K562 (cell line): ENCODE data around the gene SCRN2. TPM values are rescaled to one million over a fixed set of nuclear protein-coding genes. Genes with fewer than 3 reads are reported as not detected.

Source experiments
- ATAC-seq: fragments of 200-7000 bp; cut with Tn5 transposase; 3 replicates; pipeline ENCODE4 v1.9.1; 2020; ENCODE audit warnings: moderate library complexity
- BruUV-seq: library from RNA; stranded (reverse); fragments of 400-500 nt; replicated peaks from 2 replicates; lab custom pipeline; 2021; lab: Mats Ljungman, UMichigan
- CTCF ChIA-PET: fragments of 300-600 bp; formaldehyde crosslinking; extraction: SDS; loops from one replicate; lab custom pipeline; 2021; ENCODE audit warnings: low intra/inter-chr PET ratio; lab: Yijun Ruan, JAX
- POLR2A ChIA-PET: fragments of 300-600, 350-650 bp; sonication (Branson Sonifier 250); formaldehyde crosslinking; extraction: SDS; loops from one replicate; lab custom pipeline; 2021; ENCODE audit warnings: antibody characterized with exemption, inconsistent platforms; lab: Yijun Ruan, JAX
- DNase-seq, 4 experiments: peaks; one replicate each; pipeline versions ENCODE4 v3.0.0 to v3.0.0-alpha.2; 2011 to 2018; ENCODE audit warnings: low spot score in 3 of 4, mixed read lengths in 3 of 4; ENCODE audit errors: extremely low read depth in 1 of 4
- FAIRE-seq: peaks from 2 replicates; lab custom pipeline; 2011; peaks lifted over from hg19 to GRCh38; lab: Jason Lieb, UNC
- H2AFZ ChIP-seq: 2 replicates; pipeline ENCODE4 v1.6.0; 2011; ENCODE audit warnings: low read depth, low read length, control low read depth, inconsistent platforms
- H3K27ac ChIP-seq: fragments of 200-600 bp; 3 replicates; pipeline ENCODE4 v1.8.0; 2011; ENCODE audit warnings: low read depth, mild to moderate bottlenecking, control low read depth, inconsistent platforms, low read length, moderate library complexity, mixed read lengths; ENCODE audit errors: extremely low read depth
- H3K27me3 ChIP-seq, 2 experiments: fragments of 300-600 bp in 1 of 2; 2 replicates in 1 of 2; 3 replicates in 1 of 2; pipeline versions ENCODE4 v1.6.0 to v1.8.0; 2011; ENCODE audit warnings: inconsistent platforms in 2 of 2, low read length in 2 of 2, mild to moderate bottlenecking in 1 of 2, mixed read lengths in 1 of 2, moderate library complexity in 1 of 2; ENCODE audit not compliant: control insufficient read depth in 2 of 2, insufficient read depth in 2 of 2
- H3K36me3 ChIP-seq: fragments of 300-600 bp; 3 replicates; pipeline ENCODE4 v1.8.0; 2011; ENCODE audit warnings: mild to moderate bottlenecking, low read length, inconsistent platforms; ENCODE audit not compliant: control insufficient read depth, insufficient read depth
- H3K4me1 ChIP-seq, 2 experiments: fragments of 200-600 bp in 1 of 2; replicated peaks in 1 of 2; 2 replicates in 1 of 2; 3 replicates in 1 of 2; pipeline versions ENCODE4 v1.5.1 to v1.8.0; 2011; ENCODE audit warnings: inconsistent platforms in 2 of 2, low read length in 2 of 2, mild to moderate bottlenecking in 1 of 2, mixed read lengths in 1 of 2, moderate library complexity in 1 of 2; ENCODE audit not compliant: control insufficient read depth in 2 of 2, insufficient read depth in 2 of 2
- H3K4me2 ChIP-seq: 2 replicates; pipeline ENCODE4 v1.6.1; 2011; ENCODE audit warnings: low read length, control low read depth, inconsistent platforms, mixed read lengths; ENCODE audit not compliant: insufficient read depth
- H3K4me3 ChIP-seq: fragments of 200-600 bp; sonication (generic), shearing (Covaris generic); 2 replicates; pipeline ENCODE4 v1.5.1; 2016; ENCODE audit warnings: control low read depth, inconsistent platforms
- H3K79me2 ChIP-seq: fragments of 200-600 bp; 3 replicates; pipeline ENCODE4 v1.8.0; 2011; ENCODE audit warnings: low read length, inconsistent platforms; ENCODE audit not compliant: control insufficient read depth, insufficient read depth
- H3K9ac ChIP-seq, 2 experiments: 2 replicates each; pipeline versions ENCODE4 v1.6.0 to v1.6.1; 2011; ENCODE audit warnings: low read depth in 2 of 2, low read length in 2 of 2, control low read depth in 1 of 2, inconsistent platforms in 1 of 2, mild to moderate bottlenecking in 1 of 2, mixed read lengths in 1 of 2; ENCODE audit not compliant: insufficient read depth in 1 of 2
- H3K9me1 ChIP-seq: one replicate; pipeline ENCODE4 v1.6.0; 2011; ENCODE audit warnings: inconsistent platforms, mild to moderate bottlenecking, low read length, moderate library complexity; ENCODE audit not compliant: control insufficient read depth, insufficient read depth
- H3K9me3 ChIP-seq: replicated peaks from 2 replicates; pipeline ENCODE4 v1.5.1; 2011; ENCODE audit warnings: low read depth, low read length, inconsistent platforms; ENCODE audit not compliant: control insufficient read depth, insufficient read depth
- H4K20me1 ChIP-seq: replicated peaks from 2 replicates; pipeline ENCODE4 v1.6.1; 2011; ENCODE audit warnings: low read length, inconsistent platforms, mixed read lengths; ENCODE audit not compliant: control insufficient read depth, insufficient read depth
- CHD1 ChIP-seq: fragments of 200-600 bp; sonication (generic); IDR thresholded peaks from one replicate; pipeline ENCODE4 v1.6.1; 2012; ENCODE audit warnings: mild to moderate bottlenecking, moderate library complexity, low read length, inconsistent platforms
- CREB1 ChIP-seq, 2 experiments: sonication (generic) in 1 of 2; formaldehyde crosslinking in 1 of 2; IDR thresholded peaks; 2 replicates each; pipeline versions ENCODE4 v1.6.1 to v1.8.0; 2012 to 2022; ENCODE audit warnings: inconsistent platforms in 1 of 2, mild to moderate bottlenecking in 1 of 2, missing genetic modification reagents in 1 of 2, moderate library complexity in 1 of 2
- FOXO4 ChIP-seq: fragments of 450-650 bp; formaldehyde crosslinking; IDR thresholded peaks from 2 replicates; pipeline ENCODE4 v1.4.0; 2020; ENCODE audit warnings: mild to moderate bottlenecking, moderate library complexity
- RBM14 ChIP-seq: fragments of 200-400 bp; formaldehyde crosslinking; IDR thresholded peaks from 2 replicates; pipeline ENCODE4 v1.6.1; 2018; ENCODE audit warnings: low read depth, mild to moderate bottlenecking, low read length, moderate library complexity, borderline replicate concordance; ENCODE audit not compliant: insufficient read depth
- TARDBP ChIP-seq: fragments of 450-650 bp; IDR thresholded peaks from 2 replicates; pipeline ENCODE4 v1.6.1; 2016
- TCFL5 ChIP-seq: fragments of 250-450 bp; sonication (Bioruptor Pico); conservative IDR thresholded peaks from 2 replicates; pipeline ENCODE4 v1.6.1; 2021; ENCODE audit warnings: mild to moderate bottlenecking, moderate library complexity, matching md5 sums
- THRB ChIP-seq: fragments of 450-650 bp; formaldehyde crosslinking; conservative IDR thresholded peaks from 2 replicates; pipeline ENCODE4 v1.4.0; 2022; ENCODE audit warnings: mild to moderate bottlenecking, missing genetic modification characterization
- ZNF282 ChIP-seq: sonication (generic); formaldehyde crosslinking; IDR thresholded peaks from 2 replicates; pipeline ENCODE4 v1.8.1; 2023; ENCODE audit warnings: missing genetic modification reagents
- ZNF41 ChIP-seq: fragments of 250-450 bp; sonication (Bioruptor Pico); conservative IDR thresholded peaks from 2 replicates; pipeline ENCODE4 v1.4.0; 2020; ENCODE audit warnings: mild to moderate bottlenecking
- ZNF57 ChIP-seq: fragments of 450-650 bp; formaldehyde crosslinking; IDR thresholded peaks from 2 replicates; pipeline ENCODE4 v1.4.0; 2020; ENCODE audit warnings: mild to moderate bottlenecking, moderate library complexity
- WGBS: fragments of 100-300 bp; shearing (Covaris generic); methylation state at CpG from one replicate; pipeline ENCODE4 v1.1.6; 2016; ENCODE audit warnings: low coverage, mixed read lengths; ENCODE audit not compliant: insufficient coverage; ENCODE audit errors: missing lambda C conversion rate; 5-methylcytosine and 5-hydroxymethylcytosine counted together
- in situ Hi-C: fragments of 300-500 bp; cut with MboI; formaldehyde crosslinking; loops from 4 replicates; pipeline ENCODE4 v1.15.0; 2018; ENCODE audit warnings: inconsistent platforms, mixed read lengths
- intact Hi-C: fragments of 100-400 bp; cut with micrococcal nuclease; formaldehyde crosslinking; loops from 2 replicates; pipeline ENCODE4 v1.14.2; 2022
- polyA plus RNA-seq, 8 experiments: library from polyadenylated mRNA; depleted of rRNA in 4 of 8; stranded (reverse) in 5 of 8; unstranded in 3 of 8; fragments of >200 nt; fragmentation: Nextera tagmentation in 2 of 8; fragmentation: Illumina TruSeq in 1 of 8; extraction: Ambion mirVana in 2 of 8; extraction: Trizol in 1 of 8; gene quantifications; 2 replicates each; pipeline versions ENCODE4 v1.2.1 to v1.2.3, GENCODE V29; 2011 to 2014; ENCODE audit warnings: inconsistent platforms in 1 of 8, missing spikeins in 1 of 8
- total RNA-seq, 7 experiments: library from RNA; depleted of rRNA in 6 of 7; stranded (reverse); fragments of >200 nt in 6 of 7; fragmentation: Illumina TruSeq in 2 of 7; extraction: Trizol in 2 of 7; gene quantifications; 2 replicates each; pipeline versions ENCODE4 v1.2.1 to v1.2.3, GENCODE V29; 2011 to 2021; ENCODE audit warnings: low replicate concordance in 1 of 7

Gene SCRN2
- total and polyA plus RNA-seq, 9 of the 15 experiments (the other 6 are each of a cell fraction or from before 2014, with no cell fraction given): 0.25 to 32.9 (median 13.6) TPM

- Histone ChIP-seq H4K20me1 (0 out of 2 replicates have a peak, but pooled peaks cover 4% of the 10 kb centered on the region), H2AFZ (no peak overlapping the region), H3K9me3 (no peaks in the 10 kb centered on the region), H3K79me2 (no peaks in the 10 kb centered on the region), H3K36me3 (peaks cover 27% of the 10 kb centered on the region; the same call in 1 of the 3 replicates), H3K4me2 (no peak overlapping the region), H3K4me1 (peaks cover 22 to 39% of the 10 kb centered on the region in 2 experiments), H3K27ac (no peak overlapping the region), H3K9me1 (peaks cover 6% of the 10 kb centered on the region), H3K9ac (0 out of 4 replicates have a peak overlapping the region, but pooled peaks of 1 of the 2 experiments have one; percentile 29)
- CTCF ChIA-PET: no interaction called here
- no TSS peak for BruUV-seq
- in situ Hi-C loops (no loop called here), intact Hi-C loops (no loop called here)
- no peak for DNase-seq
- POLR2A ChIA-PET: interaction anchor here (0.6 kb wide), 1 partner anchor 70 kb away, joined by 3 read pairs; no protein-coding TSS in a partner anchor
- no peak for ATAC-seq
- TF ChIP-seq ZNF282 (CRISPR knock-in tag): no peak
- TF ChIP-seq, all 486 proteins: peak for 0
- Histone ChIP-seq H3K4me3 (no peak overlapping the region), H3K27me3 (peaks cover 0 to 7% of the 10 kb centered on the region in 2 experiments; a peak in 2 of 5 replicates)
- 80% methylated on average over 15 of the region's 20 CpGs for WGBS
- no peak for FAIRE-seq
Measured at GRCh38 chr17:47808036-47808829, 32.8 kb downstream of the SCRN2 start.

- no peak overlapping the region for H3K27ac ChIP-seq
- no peak overlapping the region for H3K4me3 ChIP-seq
- intact Hi-C loops: no loop called here
- BruUV-seq: no TSS peak
- H3K27me3 ChIP-seq: peaks cover 0 to 12% of the 10 kb centered on the region in 2 experiments; a peak in 2 of 5 replicates
- in situ Hi-C loops: no loop called here
- FAIRE-seq (no peak), DNase-seq (no peak), ATAC-seq (no peak)
- WGBS: 62% methylated on average over 8 of the region's 11 CpGs
- no peaks in the 10 kb centered on the region for H3K79me2 ChIP-seq
- H3K9ac ChIP-seq: peak overlapping the region in 1 of 2 experiments; percentile 64; a peak in 1 of 4 replicates
- ChIA-PET POLR2A (no interaction called here), CTCF (no interaction called here)
- peaks cover 25% of the 10 kb centered on the region; the same call in 1 of the 3 replicates for H3K36me3 ChIP-seq
- H3K4me2 ChIP-seq: no peak overlapping the region
- peaks cover 22 to 39% of the 10 kb centered on the region in 2 experiments for H3K4me1 ChIP-seq
- H4K20me1 ChIP-seq: 0 out of 2 replicates have a peak, but pooled peaks cover 4% of the 10 kb centered on the region
- peaks cover 6% of the 10 kb centered on the region for H3K9me1 ChIP-seq
- H2AFZ ChIP-seq: no peak overlapping the region
- H3K9me3 ChIP-seq: no peaks in the 10 kb centered on the region
- TF ChIP-seq THRB (no peak), ZNF41 (CRISPR knock-in tag) (no peak), CREB1 (IDR thresholded peaks at IDR 0.05) (no peak), CREB1 (CRISPR knock-in tag; IDR thresholded peaks at IDR 0.05) (no peak), TARDBP (no peak), CHD1 (no peak), TCFL5 (CRISPR knock-in tag) (no peak), FOXO4 (CRISPR knock-in tag) (no peak), RBM14 (no peak), ZNF57 (no peak)
Measured at GRCh38 chr17:47807421-47807820, 33.7 kb downstream of the SCRN2 start.
